ENCODE measurements around the gene TPCN2. TPM values are rescaled to one million over a fixed set of nuclear protein-coding genes. Genes with fewer than 3 reads are reported as not detected.

The TPCN2 gene
- total RNA-seq, 1 donor from 2014 or later: 4.5 TPM

DNA sequence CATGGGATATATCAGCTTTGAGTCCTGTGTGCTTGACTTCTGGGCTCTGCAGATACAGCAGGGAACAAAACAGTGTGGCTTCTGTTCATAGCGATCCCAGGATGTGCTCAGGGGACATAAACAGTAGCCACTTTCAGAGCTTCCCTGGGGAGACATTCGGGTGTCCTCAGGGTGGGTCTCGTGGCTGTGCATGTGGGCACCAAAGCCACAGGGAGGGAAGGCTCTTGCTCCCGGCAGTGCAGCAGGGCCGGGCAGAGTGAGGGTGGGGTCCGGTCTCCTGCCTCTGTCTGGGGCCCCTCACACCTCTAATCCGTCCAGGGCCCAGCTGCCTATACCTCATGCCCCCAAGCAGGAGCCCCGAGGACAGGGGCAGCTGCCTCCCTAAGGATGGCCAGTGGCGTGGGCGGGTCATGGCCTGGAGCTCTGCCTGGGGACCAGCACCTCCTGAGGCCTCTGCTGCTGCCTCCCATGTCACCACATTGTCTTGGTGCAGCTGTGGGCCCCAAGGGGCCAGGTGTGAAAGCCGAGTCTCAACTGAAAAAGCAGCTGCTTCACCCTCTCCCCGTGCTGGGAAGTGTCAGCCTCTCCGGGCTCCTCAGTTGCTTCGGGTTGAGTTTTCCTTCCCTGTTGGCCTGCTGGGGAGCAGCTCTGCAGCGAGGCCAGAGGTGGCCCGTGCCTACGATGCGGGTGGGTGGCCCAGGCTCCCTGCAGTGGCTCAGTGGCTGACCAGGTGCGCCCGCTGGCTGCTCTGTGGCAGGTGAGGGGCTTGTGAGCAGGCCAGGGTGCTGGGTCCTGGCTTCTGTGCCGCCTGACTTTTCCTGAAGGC, 3.8 kb downstream of the TPCN2 start:
- DNase-seq (ENCODE audit: low read depth) (no peak), FAIRE-seq (no peak)
- peaks cover 1% of the 10 kb centered on the region for H3K36me3 ChIP-seq (ENCODE audit: control insufficient read depth, insufficient read depth, low read length)
- no peaks in the 10 kb centered on the region for H3K27me3 ChIP-seq (ENCODE audit: control insufficient read depth, insufficient read depth, low read length)
- TF ChIP-seq, protein P1, sequence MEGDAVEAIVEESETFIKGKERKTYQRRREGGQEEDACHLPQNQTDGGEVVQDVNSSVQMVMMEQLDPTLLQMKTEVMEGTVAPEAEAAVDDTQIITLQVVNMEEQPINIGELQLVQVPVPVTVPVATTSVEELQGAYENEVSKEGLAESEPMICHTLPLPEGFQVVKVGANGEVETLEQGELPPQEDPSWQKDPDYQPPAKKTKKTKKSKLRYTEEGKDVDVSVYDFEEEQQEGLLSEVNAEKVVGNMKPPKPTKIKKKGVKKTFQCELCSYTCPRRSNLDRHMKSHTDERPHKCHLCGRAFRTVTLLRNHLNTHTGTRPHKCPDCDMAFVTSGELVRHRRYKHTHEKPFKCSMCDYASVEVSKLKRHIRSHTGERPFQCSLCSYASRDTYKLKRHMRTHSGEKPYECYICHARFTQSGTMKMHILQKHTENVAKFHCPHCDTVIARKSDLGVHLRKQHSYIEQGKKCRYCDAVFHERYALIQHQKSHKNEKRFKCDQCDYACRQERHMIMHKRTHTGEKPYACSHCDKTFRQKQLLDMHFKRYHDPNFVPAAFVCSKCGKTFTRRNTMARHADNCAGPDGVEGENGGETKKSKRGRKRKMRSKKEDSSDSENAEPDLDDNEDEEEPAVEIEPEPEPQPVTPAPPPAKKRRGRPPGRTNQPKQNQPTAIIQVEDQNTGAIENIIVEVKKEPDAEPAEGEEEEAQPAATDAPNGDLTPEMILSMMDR (IDR thresholded peaks at IDR 0.05; ENCODE audit: insufficient read depth, low read length, severe bottlenecking): no peak
- H3K4me3 ChIP-seq (ENCODE audit: low read depth, low read length): no peak overlapping the region

DNA sequence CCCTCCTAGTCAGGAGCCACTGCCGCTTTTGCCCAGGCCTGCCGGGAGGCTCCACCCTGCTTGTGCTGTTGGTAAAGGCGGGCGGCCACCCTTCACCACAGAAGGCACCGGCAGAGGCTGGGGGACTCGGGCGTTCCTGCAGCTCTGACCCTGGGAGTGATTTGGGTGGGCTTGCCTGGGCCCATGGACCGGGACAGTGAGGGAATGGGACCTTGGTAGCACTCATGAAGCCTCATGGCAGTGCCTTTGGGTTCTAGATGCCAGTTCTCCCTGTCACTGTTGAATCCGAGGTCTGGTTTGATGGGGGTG, 4.4 kb downstream of the TPCN2 start:
- TF ChIP-seq, protein P1 (IDR thresholded peaks at IDR 0.05; ENCODE audit: insufficient read depth, low read length, severe bottlenecking): no peak
- FAIRE-seq (no peak), DNase-seq (ENCODE audit: low read depth) (no peak)
- Histone ChIP-seq H3K4me3 (ENCODE audit: low read depth, low read length) (no peak overlapping the region), H3K36me3 (ENCODE audit: control insufficient read depth, insufficient read depth, low read length) (peaks cover 1% of the 10 kb centered on the region), H3K27me3 (ENCODE audit: control insufficient read depth, insufficient read depth, low read length) (no peaks in the 10 kb centered on the region)

DNA sequence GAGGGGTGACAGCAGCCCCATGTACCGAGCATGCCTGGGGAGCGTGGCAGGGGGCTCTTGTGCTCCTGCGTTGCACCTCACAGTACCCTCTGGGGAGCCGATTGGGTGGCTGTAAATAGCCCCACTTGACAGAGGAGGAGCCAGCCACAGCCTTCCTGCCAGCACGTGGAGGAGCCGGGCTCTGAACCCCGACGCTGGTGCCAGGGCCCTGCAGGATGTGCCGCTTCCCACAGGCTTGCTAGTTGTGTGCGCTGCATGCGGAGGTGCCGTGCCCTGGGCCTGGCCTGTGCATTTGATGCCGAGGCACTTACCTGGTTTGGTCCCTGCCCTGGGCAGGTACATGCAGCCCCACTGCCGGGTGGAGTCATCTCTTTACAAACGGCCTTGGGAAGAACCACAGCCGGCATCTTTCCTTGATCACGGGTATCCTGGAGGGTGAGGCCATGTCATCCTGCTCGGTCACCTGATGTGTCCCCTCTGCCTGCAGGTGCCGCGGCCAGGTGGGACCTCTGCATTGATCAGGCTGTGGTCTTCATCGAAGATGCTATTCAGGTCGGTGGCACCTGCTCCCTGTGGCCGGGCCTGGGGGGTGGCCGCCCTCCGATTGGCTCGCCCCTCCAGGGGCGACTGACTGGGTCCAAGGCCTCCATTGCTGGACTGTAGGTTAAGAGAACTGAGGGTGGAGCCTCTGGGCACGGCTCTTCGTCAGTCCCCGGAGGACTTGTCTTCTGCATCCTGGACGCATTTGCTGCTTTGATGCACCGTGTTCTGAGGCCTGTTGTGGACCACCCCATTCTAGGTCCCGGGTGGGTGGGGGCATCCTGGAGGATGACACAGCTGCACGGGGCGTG, 5.0 kb downstream of the TPCN2 start:
- FAIRE-seq: no peak
- Histone ChIP-seq H3K4me3 (ENCODE audit: low read depth, low read length) (no peak overlapping the region), H3K27me3 (ENCODE audit: control insufficient read depth, insufficient read depth, low read length) (no peaks in the 10 kb centered on the region), H3K36me3 (ENCODE audit: control insufficient read depth, insufficient read depth, low read length) (peaks cover 1% of the 10 kb centered on the region)
- DNase-seq (ENCODE audit: low read depth): no peak
- TF ChIP-seq, protein P1 (IDR thresholded peaks at IDR 0.05; ENCODE audit: insufficient read depth, low read length, severe bottlenecking): no peak

DNA sequence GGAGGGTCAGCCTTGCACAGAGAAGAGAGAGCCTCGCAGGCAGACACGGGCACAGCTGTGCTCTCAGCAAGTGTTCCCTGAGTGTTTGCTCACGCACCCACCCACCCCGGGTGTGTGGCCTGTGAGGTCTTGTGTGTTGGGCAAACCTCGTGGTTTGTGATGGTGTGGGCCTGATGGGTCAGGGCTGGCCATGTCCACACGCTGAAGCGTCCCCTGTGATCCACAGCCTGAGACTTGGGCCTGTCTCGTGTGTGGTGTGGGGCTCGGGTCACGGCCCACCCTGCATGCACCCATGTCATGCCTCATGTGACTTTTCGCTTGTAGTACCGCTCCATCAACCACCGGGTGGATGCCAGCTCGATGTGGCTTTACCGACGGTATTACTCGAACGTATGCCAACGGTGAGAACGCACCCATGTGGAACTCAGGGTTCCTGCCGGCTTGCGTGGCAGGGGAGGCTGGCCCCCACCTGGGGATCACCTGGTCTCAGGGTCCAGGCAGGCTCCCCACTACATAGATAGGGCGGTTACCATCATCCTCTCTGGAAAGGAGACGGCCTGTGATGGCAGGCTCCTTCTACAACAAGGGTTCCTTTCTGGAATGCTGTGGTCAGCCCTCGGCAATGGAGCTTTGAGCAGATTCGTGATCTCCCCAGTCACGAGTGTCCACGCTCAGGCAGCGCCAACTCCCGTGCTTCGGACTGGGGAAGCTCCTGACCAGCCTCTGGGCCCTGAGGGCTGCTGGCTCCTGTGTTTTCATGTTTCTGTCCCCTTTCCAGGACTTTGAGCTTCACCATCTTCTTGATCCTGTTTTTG, 5.9 kb downstream of the TPCN2 start:
- DNase-seq (ENCODE audit: low read depth) (no peak), FAIRE-seq (no peak)
- no peaks in the 10 kb centered on the region for H3K27me3 ChIP-seq (ENCODE audit: control insufficient read depth, insufficient read depth, low read length)
- peaks cover 3% of the 10 kb centered on the region for H3K36me3 ChIP-seq (ENCODE audit: control insufficient read depth, insufficient read depth, low read length)
- TF ChIP-seq, protein P1 (IDR thresholded peaks at IDR 0.05; ENCODE audit: insufficient read depth, low read length, severe bottlenecking): no peak
- no peak overlapping the region for H3K4me3 ChIP-seq (ENCODE audit: low read depth, low read length)

DNA sequence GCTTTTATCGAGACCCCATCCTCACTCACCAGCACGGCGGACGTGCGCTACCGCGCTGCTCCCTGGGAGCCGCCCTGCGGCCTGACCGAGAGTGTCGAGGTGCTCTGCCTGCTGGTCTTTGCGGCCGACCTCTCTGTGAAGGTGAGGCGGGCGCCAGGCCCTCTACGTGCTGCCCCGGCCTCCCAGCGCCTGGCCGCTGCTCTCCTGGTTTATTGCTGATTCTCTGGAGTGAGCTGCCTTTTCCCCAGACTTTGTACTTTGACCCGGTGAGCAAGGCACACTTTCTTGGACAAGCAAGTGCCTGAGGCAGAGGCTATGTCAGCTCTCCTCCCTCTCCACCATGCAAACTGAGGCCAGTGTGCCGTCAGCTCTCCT, 6.5 kb downstream of the TPCN2 start:
- no peak for DNase-seq (ENCODE audit: low read depth)
- Histone ChIP-seq H3K27me3 (ENCODE audit: control insufficient read depth, insufficient read depth, low read length) (no peaks in the 10 kb centered on the region), H3K4me3 (ENCODE audit: low read depth, low read length) (no peak overlapping the region), H3K36me3 (ENCODE audit: control insufficient read depth, insufficient read depth, low read length) (peaks cover 3% of the 10 kb centered on the region)
- TF ChIP-seq, protein P1 (IDR thresholded peaks at IDR 0.05; ENCODE audit: insufficient read depth, low read length, severe bottlenecking): no peak
- FAIRE-seq: no peak

All from bronchial epithelial cell (primary cell).